ENCODE data around the gene USPL1.

DNA sequence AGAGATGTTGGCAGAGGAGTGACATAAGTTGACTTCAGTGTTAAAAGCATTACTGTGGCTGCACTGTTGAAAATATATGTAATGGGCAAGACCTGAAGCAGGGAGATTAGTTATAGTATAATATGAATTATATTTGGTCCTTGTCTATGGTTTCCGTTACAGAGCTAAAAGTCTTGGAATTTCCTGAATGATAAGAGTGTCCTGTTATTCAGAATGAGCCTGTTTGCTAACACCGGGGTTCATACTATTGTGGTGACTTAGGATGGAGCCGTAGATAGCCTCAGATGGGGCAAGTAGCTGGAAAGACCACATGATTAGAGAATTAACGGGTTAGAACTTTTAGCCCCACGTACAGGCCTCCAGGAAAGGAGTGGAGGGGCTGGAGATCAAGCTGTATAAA is 5.7 kb downstream of the USPL1 start:
- TF ChIP-seq POLR2A (IDR thresholded peaks at IDR 0.05), result no peak
- TF ChIP-seq, protein P1, sequence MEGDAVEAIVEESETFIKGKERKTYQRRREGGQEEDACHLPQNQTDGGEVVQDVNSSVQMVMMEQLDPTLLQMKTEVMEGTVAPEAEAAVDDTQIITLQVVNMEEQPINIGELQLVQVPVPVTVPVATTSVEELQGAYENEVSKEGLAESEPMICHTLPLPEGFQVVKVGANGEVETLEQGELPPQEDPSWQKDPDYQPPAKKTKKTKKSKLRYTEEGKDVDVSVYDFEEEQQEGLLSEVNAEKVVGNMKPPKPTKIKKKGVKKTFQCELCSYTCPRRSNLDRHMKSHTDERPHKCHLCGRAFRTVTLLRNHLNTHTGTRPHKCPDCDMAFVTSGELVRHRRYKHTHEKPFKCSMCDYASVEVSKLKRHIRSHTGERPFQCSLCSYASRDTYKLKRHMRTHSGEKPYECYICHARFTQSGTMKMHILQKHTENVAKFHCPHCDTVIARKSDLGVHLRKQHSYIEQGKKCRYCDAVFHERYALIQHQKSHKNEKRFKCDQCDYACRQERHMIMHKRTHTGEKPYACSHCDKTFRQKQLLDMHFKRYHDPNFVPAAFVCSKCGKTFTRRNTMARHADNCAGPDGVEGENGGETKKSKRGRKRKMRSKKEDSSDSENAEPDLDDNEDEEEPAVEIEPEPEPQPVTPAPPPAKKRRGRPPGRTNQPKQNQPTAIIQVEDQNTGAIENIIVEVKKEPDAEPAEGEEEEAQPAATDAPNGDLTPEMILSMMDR (IDR thresholded peaks at IDR 0.05), result no peak
